Neural progenitor cell (in vitro differentiated cells): ENCODE results near the gene C6orf163. TPM values are rescaled to one million over a fixed set of nuclear protein-coding genes. Genes with fewer than 3 reads are reported as not detected.

Source experiments
- DNase-seq: peaks from one replicate; pipeline ENCODE4 v3.0.0-alpha.2; 2016; ENCODE audit warnings: low spot score
- H2AFZ ChIP-seq: fragments of 200-600 bp; sonication (generic); replicated peaks from 2 replicates; pipeline ENCODE4 v1.6.1; 2016; ENCODE audit warnings: antibody characterized with exemption
- H3F3A ChIP-seq: fragments of 200-600 bp; sonication (generic); 2 replicates; pipeline ENCODE4 v1.6.1; 2016; ENCODE audit warnings: antibody characterized with exemption, low read depth
- H3K27ac ChIP-seq: fragments of 200-600 bp; sonication (generic); 2 replicates; pipeline ENCODE4 v1.5.1; 2016; ENCODE audit warnings: mild to moderate bottlenecking
- H3K27me3 ChIP-seq: fragments of 200-600 bp; sonication (generic); 2 replicates; pipeline ENCODE4 v1.6.1; 2016; ENCODE audit warnings: mild to moderate bottlenecking, moderate library complexity
- H3K36me3 ChIP-seq: fragments of 200-600 bp; sonication (generic); 2 replicates; pipeline ENCODE4 v1.5.1; 2016
- H3K4me1 ChIP-seq: fragments of 200-600 bp; sonication (generic); 2 replicates; pipeline ENCODE4 v1.6.1; 2016; ENCODE audit warnings: mixed run types
- H3K4me2 ChIP-seq: fragments of 200-600 bp; sonication (generic); 2 replicates; pipeline ENCODE4 v1.6.1; 2016
- H3K4me3 ChIP-seq: fragments of 200-600 bp; sonication (generic); 2 replicates; pipeline ENCODE4 v1.5.1; 2016
- H3K79me2 ChIP-seq: fragments of 200-600 bp; sonication (generic); 2 replicates; pipeline ENCODE4 v1.6.1; 2016; ENCODE audit warnings: low read depth
- H3K9ac ChIP-seq: fragments of 200-600 bp; sonication (generic); 2 replicates; pipeline ENCODE4 v1.6.1; 2016
- H3K9me3 ChIP-seq: fragments of 200-600 bp; sonication (generic); 2 replicates; pipeline ENCODE4 v1.5.1; 2016; ENCODE audit warnings: low read depth
- H4K20me1 ChIP-seq: fragments of 200-600 bp; sonication (generic); 2 replicates; pipeline ENCODE4 v1.6.1; 2016; ENCODE audit warnings: low read depth
- H3K27ac Mint-ChIP-seq: 3 replicates; pipeline ENCODE4 v1.8.0; 2021; ENCODE audit warnings: mixed read lengths
- H3K27me3 Mint-ChIP-seq: 2 replicates; pipeline ENCODE4 v1.8.0; 2022; ENCODE audit warnings: low read depth, mild to moderate bottlenecking, inconsistent platforms, moderate library complexity, mixed read lengths; ENCODE audit not compliant: insufficient read depth
- H3K36me3 Mint-ChIP-seq: 3 replicates; pipeline ENCODE4 v1.8.0; 2021; ENCODE audit warnings: mixed read lengths
- H3K4me1 Mint-ChIP-seq: 3 replicates; pipeline ENCODE4 v1.8.0; 2021; ENCODE audit warnings: mixed read lengths
- H3K4me3 Mint-ChIP-seq: 3 replicates; pipeline ENCODE4 v1.8.0; 2021; ENCODE audit warnings: mild to moderate bottlenecking, moderate library complexity, mixed read lengths
- H3K9me3 Mint-ChIP-seq: 3 replicates; pipeline ENCODE4 v1.8.0; 2020; ENCODE audit warnings: mixed read lengths
- CTCF ChIP-seq: fragments of 200-600 bp; sonication (generic); IDR thresholded peaks from 2 replicates; pipeline ENCODE4 v1.5.1; 2017; ENCODE audit warnings: antibody characterized with exemption, mild to moderate bottlenecking
- EZH2 ChIP-seq: fragments of 200-600 bp; sonication (generic); IDR thresholded peaks from 2 replicates; pipeline ENCODE4 v1.6.1; 2017; ENCODE audit warnings: antibody characterized with exemption, mild to moderate bottlenecking, moderate library complexity
- EZH2phosphoT487 ChIP-seq: fragments of 200-600 bp; sonication (generic); IDR thresholded peaks from 2 replicates; pipeline ENCODE4 v1.6.1; 2017; ENCODE audit warnings: antibody characterized with exemption
- total RNA-seq: library from RNA; depleted of rRNA; stranded (reverse); fragments of >200 nt; gene quantifications from 2 replicates; pipeline ENCODE4 v1.2.3, GENCODE V29; 2015; ENCODE audit warnings: low replicate concordance

The C6orf163 gene
- total RNA-seq, 1 donor from 2014 or later: 2.6 TPM

DNA sequence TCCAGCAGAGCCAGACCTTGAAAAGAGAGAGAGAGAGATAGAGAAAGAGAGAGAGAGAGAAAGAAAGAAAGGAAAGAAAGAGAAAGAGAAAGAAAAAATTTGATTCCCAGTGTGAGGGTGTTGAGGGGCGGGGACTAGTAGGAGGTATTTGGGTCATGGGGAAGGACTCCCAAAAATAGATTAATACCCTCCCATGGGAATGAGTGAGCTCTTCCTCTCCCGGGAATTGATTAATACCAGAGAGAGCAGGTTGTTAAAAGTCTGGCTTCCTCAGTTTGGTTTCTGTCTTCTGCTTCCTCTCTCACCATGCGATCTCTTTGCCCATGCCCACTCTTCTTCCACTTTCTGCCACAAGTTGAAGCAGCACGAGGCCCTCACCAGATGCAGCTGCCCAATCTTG lies 34.3 kb downstream of the C6orf163 start:
- Mint-ChIP-seq H3K9me3 (no peaks in the 10 kb centered on the region), H3K27ac (no peak overlapping the region), H3K4me3 (no peak overlapping the region), H3K36me3 (peaks cover 1% of the 10 kb centered on the region), H3K4me1 (no peaks in the 10 kb centered on the region), H3K27me3 (no peaks in the 10 kb centered on the region)
- no peaks in the 10 kb centered on the region for H3K79me2 ChIP-seq
- H3K36me3 ChIP-seq: no peaks in the 10 kb centered on the region
- no peak overlapping the region for H3K4me3 ChIP-seq
- no peaks in the 10 kb centered on the region for H3F3A ChIP-seq
- H3K9me3 ChIP-seq: no peaks in the 10 kb centered on the region
- H3K27ac ChIP-seq: no peak overlapping the region
- no peak overlapping the region for H2AFZ ChIP-seq
- no peak overlapping the region for H3K9ac ChIP-seq
- H3K4me2 ChIP-seq: no peak overlapping the region
- TF ChIP-seq EZH2 (no peak), EZH2phosphoT487 (no peak), CTCF (no peak)
- H3K4me1 ChIP-seq: no peaks in the 10 kb centered on the region
- no peaks in the 10 kb centered on the region for H4K20me1 ChIP-seq
- H3K27me3 ChIP-seq: no peaks in the 10 kb centered on the region
- DNase-seq: no peak

DNA sequence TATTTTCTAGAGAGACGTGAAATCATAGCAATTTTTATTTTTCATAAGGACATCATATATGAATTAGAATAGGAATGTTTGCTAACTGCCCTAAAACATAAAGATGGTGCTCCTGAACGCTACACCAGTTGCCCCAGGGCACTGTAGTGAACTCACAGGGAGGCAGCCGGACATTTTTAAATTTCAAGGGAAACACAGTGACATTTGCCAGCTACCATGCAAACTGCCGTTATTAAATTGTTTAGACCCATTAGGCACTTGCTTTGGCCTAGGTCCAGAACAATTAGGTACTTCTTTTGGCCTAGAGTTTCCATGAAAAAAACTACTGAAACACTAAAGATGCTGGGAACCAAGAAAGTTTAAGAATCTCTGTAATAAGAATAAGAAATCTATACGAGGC lies 38.2 kb downstream of the C6orf163 start:
- H2AFZ ChIP-seq: no peak overlapping the region
- no peaks in the 10 kb centered on the region for H3K79me2 ChIP-seq
- no peak for TF ChIP-seq EZH2phosphoT487
- no peak for TF ChIP-seq EZH2
- TF ChIP-seq CTCF: no peak
- H3K27ac ChIP-seq: no peak overlapping the region
- H3K27me3 ChIP-seq: no peaks in the 10 kb centered on the region
- no peaks in the 10 kb centered on the region for H3K4me1 ChIP-seq
- H3F3A ChIP-seq: no peaks in the 10 kb centered on the region
- no peak for DNase-seq
- H3K27me3 Mint-ChIP-seq: no peaks in the 10 kb centered on the region
- no peaks in the 10 kb centered on the region for H3K36me3 Mint-ChIP-seq
- H3K27ac Mint-ChIP-seq: no peak overlapping the region
- H3K4me3 ChIP-seq: no peak overlapping the region
- no peak overlapping the region for H3K4me2 ChIP-seq
- H3K9ac ChIP-seq: no peak overlapping the region
- H3K9me3 ChIP-seq: no peaks in the 10 kb centered on the region
- H3K9me3 Mint-ChIP-seq: no peaks in the 10 kb centered on the region
- H3K4me1 Mint-ChIP-seq: no peaks in the 10 kb centered on the region
- H3K36me3 ChIP-seq: no peaks in the 10 kb centered on the region
- H3K4me3 Mint-ChIP-seq: no peak overlapping the region
- no peaks in the 10 kb centered on the region for H4K20me1 ChIP-seq

DNA sequence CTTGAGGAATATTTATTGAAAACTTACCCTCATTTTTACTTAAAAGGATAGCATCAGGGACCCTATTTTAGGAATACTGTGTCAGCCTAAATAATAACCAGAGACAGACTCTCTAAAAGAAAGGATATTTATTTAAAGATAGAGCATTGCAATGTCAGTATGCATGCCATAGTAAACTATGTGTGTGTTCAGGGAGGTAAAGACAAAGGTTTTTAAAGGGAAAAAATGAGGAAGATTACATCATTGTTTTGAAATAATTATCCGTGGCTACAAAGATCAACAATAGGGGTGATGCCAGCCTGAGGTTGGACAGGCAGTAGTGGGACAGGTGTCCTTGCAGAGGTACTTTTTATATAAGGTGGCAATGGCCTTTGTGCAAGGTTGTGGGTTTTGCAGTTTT lies 39.4 kb downstream of the C6orf163 start:
- Histone ChIP-seq H2AFZ (no peak overlapping the region), H3F3A (no peaks in the 10 kb centered on the region), H3K27me3 (no peaks in the 10 kb centered on the region), H3K36me3 (no peaks in the 10 kb centered on the region), H3K4me2 (no peak overlapping the region), H3K4me1 (no peaks in the 10 kb centered on the region), H3K9me3 (no peaks in the 10 kb centered on the region), H4K20me1 (no peaks in the 10 kb centered on the region), H3K9ac (no peak overlapping the region), H3K27ac (no peak overlapping the region), H3K79me2 (no peaks in the 10 kb centered on the region), H3K4me3 (no peak overlapping the region)
- DNase-seq: no peak
- Mint-ChIP-seq H3K9me3 (no peaks in the 10 kb centered on the region), H3K27me3 (no peaks in the 10 kb centered on the region), H3K27ac (no peak overlapping the region), H3K4me1 (no peaks in the 10 kb centered on the region), H3K36me3 (no peaks in the 10 kb centered on the region), H3K4me3 (no peak overlapping the region)
- TF ChIP-seq CTCF (no peak), EZH2 (no peak), EZH2phosphoT487 (no peak)

GRCh38 chr6:87384449-87384848 lies 39.8 kb downstream of the C6orf163 start:
- no peak overlapping the region for H3K4me2 ChIP-seq
- no peak overlapping the region for H2AFZ ChIP-seq
- H3K27me3 ChIP-seq: no peaks in the 10 kb centered on the region
- no peak overlapping the region for H3K4me3 Mint-ChIP-seq
- no peaks in the 10 kb centered on the region for H3K36me3 ChIP-seq
- H4K20me1 ChIP-seq: no peaks in the 10 kb centered on the region
- H3F3A ChIP-seq: no peaks in the 10 kb centered on the region
- no peaks in the 10 kb centered on the region for H3K79me2 ChIP-seq
- H3K4me1 ChIP-seq: no peaks in the 10 kb centered on the region
- no peak overlapping the region for H3K27ac ChIP-seq
- no peak overlapping the region for H3K9ac ChIP-seq
- no peak for DNase-seq
- H3K4me1 Mint-ChIP-seq: no peaks in the 10 kb centered on the region
- TF ChIP-seq EZH2phosphoT487 (no peak), CTCF (no peak), EZH2 (no peak)
- H3K4me3 ChIP-seq: no peak overlapping the region
- H3K9me3 ChIP-seq: no peaks in the 10 kb centered on the region
- H3K9me3 Mint-ChIP-seq: no peaks in the 10 kb centered on the region
- no peak overlapping the region for H3K27ac Mint-ChIP-seq
- no peaks in the 10 kb centered on the region for H3K36me3 Mint-ChIP-seq
- no peaks in the 10 kb centered on the region for H3K27me3 Mint-ChIP-seq
